Caco-2 (cell line): ENCODE results near the gene THEM5. TPM values are rescaled to one million over a fixed set of nuclear protein-coding genes. Genes with fewer than 3 reads are reported as not detected.
"Not testable (repeated sequence)": the region's sequence is repeated elsewhere in the genome, so short reads cannot be mapped to it uniquely, and the experiment has no call there.

Source experiments
- BruUV-seq: library from RNA; stranded (reverse); fragments of 400-500 nt; replicated peaks from 2 replicates; lab custom pipeline; 2021; lab: Mats Ljungman, UMichigan
- CTCF ChIA-PET: fragments of 300-600 bp; sonication (Branson Sonifier 250); formaldehyde crosslinking; loops from one replicate; lab custom pipeline; 2022; ENCODE audit warnings: antibody characterized with exemption; lab: Charles Lee
- POLR2A ChIA-PET: fragments of 300-600 bp; sonication (Branson Sonifier 250); formaldehyde crosslinking; loops from one replicate; lab custom pipeline; 2022; ENCODE audit warnings: antibody characterized with exemption; lab: Charles Lee
- DNase-seq, 2 experiments: peaks; one replicate each; pipeline versions ENCODE4 v3.0.0 to v3.0.0-alpha.2; 2020 to 2022
- H3K27me3 ChIP-seq: replicated peaks from 2 replicates; pipeline ENCODE4 v1.6.0; 2011; ENCODE audit warnings: low read length; ENCODE audit not compliant: control insufficient read depth, insufficient read depth
- H3K36me3 ChIP-seq: 2 replicates; pipeline ENCODE4 v1.5.1; 2011; ENCODE audit warnings: low read length; ENCODE audit not compliant: control insufficient read depth, insufficient read depth
- H3K4me1 ChIP-seq: fragments of 250-450 bp; sonication (Bioruptor Pico); 2 replicates; pipeline ENCODE4 v1.5.1; 2020; ENCODE audit warnings: mild to moderate bottlenecking
- H3K4me3 ChIP-seq: 2 replicates; pipeline ENCODE4 v1.5.1; 2011; ENCODE audit warnings: low read depth, mild to moderate bottlenecking, control low read depth, low read length
- H3K9me3 ChIP-seq: fragments of 250-450 bp; sonication (Bioruptor Pico); 2 replicates; pipeline ENCODE4 v1.5.1; 2020; ENCODE audit warnings: mild to moderate bottlenecking, moderate library complexity
- H3K27ac Mint-ChIP-seq: one replicate; pipeline ENCODE4 v1.8.0; 2022; ENCODE audit warnings: mixed read lengths; ENCODE audit not compliant: unreplicated experiment
- H3K27me3 Mint-ChIP-seq: one replicate; pipeline ENCODE4 v1.8.0; 2022; ENCODE audit warnings: mixed read lengths; ENCODE audit not compliant: insufficient read depth, unreplicated experiment
- H3K36me3 Mint-ChIP-seq: one replicate; pipeline ENCODE4 v1.8.0; 2022; ENCODE audit warnings: mild to moderate bottlenecking, mixed read lengths; ENCODE audit not compliant: insufficient read depth, unreplicated experiment
- H3K4me1 Mint-ChIP-seq: one replicate; pipeline ENCODE4 v1.8.0; 2022; ENCODE audit warnings: low read depth, mixed read lengths; ENCODE audit not compliant: unreplicated experiment
- H3K4me3 Mint-ChIP-seq: one replicate; pipeline ENCODE4 v1.8.0; 2022; ENCODE audit warnings: mild to moderate bottlenecking, moderate library complexity, mixed read lengths; ENCODE audit not compliant: unreplicated experiment
- H3K9me3 Mint-ChIP-seq: one replicate; pipeline ENCODE4 v1.8.0; 2022; ENCODE audit warnings: mixed read lengths; ENCODE audit not compliant: unreplicated experiment
- CTCF ChIP-seq, 2 experiments: fragments of 200-600 bp in 1 of 2; IDR thresholded peaks; 1 replicate in 1 of 2; 2 replicates in 1 of 2; pipeline versions ENCODE4 v1.5.1 to v1.8.0; 2011 to 2022; ENCODE audit warnings: antibody characterized with exemption in 1 of 2, control low read depth in 1 of 2, inconsistent platforms in 1 of 2, low read depth in 1 of 2, low read length in 1 of 2, mild to moderate bottlenecking in 1 of 2, moderate library complexity in 1 of 2; ENCODE audit not compliant: insufficient read depth in 1 of 2, severe bottlenecking in 1 of 2, unreplicated experiment in 1 of 2
- intact Hi-C: fragments of 100-400 bp; cut with micrococcal nuclease; formaldehyde crosslinking; loops from one replicate; pipeline ENCODE4 v1.10.0; 2022; ENCODE audit not compliant: unreplicated experiment
- total RNA-seq: library from RNA; stranded (reverse); gene quantifications from 2 replicates; pipeline ENCODE4 v1.2.3, GENCODE V29; 2022

Gene THEM5
- total RNA-seq, 1 experiment from 2014 or later = not detected

GRCh38 chr1:151882918-151883317, 29.4 kb upstream of the THEM5 start:
- H3K4me1 ChIP-seq, H3K4me1 Mint-ChIP-seq, H3K36me3 Mint-ChIP-seq, POLR2A ChIA-PET, H3K4me3 ChIP-seq, H3K9me3 Mint-ChIP-seq, H3K4me3 Mint-ChIP-seq, CTCF ChIA-PET, H3K36me3 ChIP-seq, H3K27me3 Mint-ChIP-seq, H3K27me3 ChIP-seq, BruUV-seq, H3K9me3 ChIP-seq, DNase-seq: not testable (repeated sequence)
- intact Hi-C loops = loop anchor here (10.0 kb wide), 1 partner anchor 52 kb away; no protein-coding TSS in a partner anchor
- peak overlapping the region; percentile 57 for H3K27ac Mint-ChIP-seq

DNA sequence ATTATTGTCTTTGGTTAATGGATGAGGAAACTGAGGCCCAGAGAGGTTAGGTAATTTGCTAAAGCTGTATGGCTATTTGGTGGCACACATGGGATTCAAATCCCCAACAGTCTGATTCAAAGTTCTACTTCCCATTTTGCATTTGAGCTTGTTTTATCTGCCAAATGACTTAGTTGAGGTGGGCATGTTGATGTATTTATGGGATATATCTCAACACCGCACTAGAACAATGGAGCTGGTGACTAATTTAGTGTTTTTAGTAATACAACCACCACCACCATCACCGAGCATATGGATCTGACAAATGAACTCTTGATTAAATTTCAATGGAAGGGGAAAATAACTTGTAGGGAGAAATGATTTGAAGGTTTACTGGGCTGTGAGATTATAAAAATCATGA, 29.0 kb upstream of the THEM5 start:
- H3K36me3 ChIP-seq = no peaks in the 10 kb centered on the region
- peak overlapping the region; percentile 57 for H3K27ac Mint-ChIP-seq
- H3K4me1 Mint-ChIP-seq = no peaks in the 10 kb centered on the region
- DNase-seq = no peak
- H3K4me3 ChIP-seq = no peak overlapping the region
- H3K4me1 ChIP-seq = no peaks in the 10 kb centered on the region
- no TSS peak for BruUV-seq
- peaks cover 2% of the 10 kb centered on the region for H3K27me3 Mint-ChIP-seq
- no peaks in the 10 kb centered on the region for H3K9me3 Mint-ChIP-seq
- intact Hi-C loops = loop anchor here (10.0 kb wide), 1 partner anchor 52 kb away; no protein-coding TSS in a partner anchor
- CTCF ChIA-PET = interaction anchor here (0.9 to 1.3 kb wide), 2 partner anchors 24 to 46 kb away, joined by 3 to 4 read pairs; no protein-coding TSS in a partner anchor
- H3K27me3 ChIP-seq = no peaks in the 10 kb centered on the region
- H3K36me3 Mint-ChIP-seq = peaks cover 7% of the 10 kb centered on the region
- H3K4me3 Mint-ChIP-seq = no peak overlapping the region
- H3K9me3 ChIP-seq = peaks cover 3% of the 10 kb centered on the region; the same call in 1 of the 2 replicates
- TF ChIP-seq CTCF (IDR thresholded peaks at IDR 0.05; ENCODE audit: insufficient read depth in 1 of 2, low read depth in 1 of 2, low read length in 1 of 2, severe bottlenecking in 1 of 2, unreplicated experiment in 1 of 2) = no peak
- POLR2A ChIA-PET = interaction anchor here (0.6 kb wide), 2 partner anchors 131 to 154 kb away, joined by 3 to 4 read pairs; no protein-coding TSS in a partner anchor

DNA sequence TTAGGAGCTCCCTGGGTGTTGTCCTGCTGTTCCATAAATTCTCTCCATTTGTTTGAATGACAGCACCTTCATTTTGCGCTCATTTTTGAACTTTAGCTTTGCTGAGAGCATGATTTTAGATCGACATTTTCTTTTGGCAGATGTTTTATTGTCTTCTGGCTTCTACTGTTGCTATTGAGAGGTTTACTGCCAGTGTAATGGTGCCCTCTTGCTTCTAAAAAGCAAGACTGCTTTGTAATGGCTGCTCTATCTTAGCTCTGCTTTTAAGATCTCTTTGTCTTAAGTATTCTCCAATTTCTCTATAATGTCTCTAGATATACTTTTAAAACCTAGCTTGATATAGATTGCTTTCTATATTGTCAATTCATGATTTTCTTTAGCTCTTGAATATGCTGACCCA, 28.0 kb upstream of the THEM5 start:
- no peak for TF ChIP-seq CTCF (IDR thresholded peaks at IDR 0.05; ENCODE audit: insufficient read depth in 1 of 2, low read depth in 1 of 2, low read length in 1 of 2, severe bottlenecking in 1 of 2, unreplicated experiment in 1 of 2)
- CTCF ChIA-PET = interaction anchor here (0.9 to 1.5 kb wide), 3 partner anchors 23 to 45 kb away, joined by 3 to 4 read pairs (median 4); partner anchors contain the start of gene C2CD4D
- Mint-ChIP-seq H3K27ac (no peak overlapping the region), H3K4me1 (no peaks in the 10 kb centered on the region), H3K4me3 (no peak overlapping the region), H3K36me3 (peaks cover 7% of the 10 kb centered on the region), H3K27me3 (peaks cover 2% of the 10 kb centered on the region), H3K9me3 (no peaks in the 10 kb centered on the region)
- Histone ChIP-seq H3K9me3 (no peaks in the 10 kb centered on the region; the same call in 1 of the 2 replicates), H3K27me3 (no peaks in the 10 kb centered on the region), H3K4me1 (no peaks in the 10 kb centered on the region), H3K4me3 (no peak overlapping the region), H3K36me3 (no peaks in the 10 kb centered on the region)
- intact Hi-C loops = loop anchor here (10.0 kb wide), 1 partner anchor 53 kb away; no protein-coding TSS in a partner anchor
- DNase-seq = no peak
- POLR2A ChIA-PET = no interaction called here
- BruUV-seq = no TSS peak
